ENCODE data around the gene SPAG16.

- TF ChIP-seq, protein P1, sequence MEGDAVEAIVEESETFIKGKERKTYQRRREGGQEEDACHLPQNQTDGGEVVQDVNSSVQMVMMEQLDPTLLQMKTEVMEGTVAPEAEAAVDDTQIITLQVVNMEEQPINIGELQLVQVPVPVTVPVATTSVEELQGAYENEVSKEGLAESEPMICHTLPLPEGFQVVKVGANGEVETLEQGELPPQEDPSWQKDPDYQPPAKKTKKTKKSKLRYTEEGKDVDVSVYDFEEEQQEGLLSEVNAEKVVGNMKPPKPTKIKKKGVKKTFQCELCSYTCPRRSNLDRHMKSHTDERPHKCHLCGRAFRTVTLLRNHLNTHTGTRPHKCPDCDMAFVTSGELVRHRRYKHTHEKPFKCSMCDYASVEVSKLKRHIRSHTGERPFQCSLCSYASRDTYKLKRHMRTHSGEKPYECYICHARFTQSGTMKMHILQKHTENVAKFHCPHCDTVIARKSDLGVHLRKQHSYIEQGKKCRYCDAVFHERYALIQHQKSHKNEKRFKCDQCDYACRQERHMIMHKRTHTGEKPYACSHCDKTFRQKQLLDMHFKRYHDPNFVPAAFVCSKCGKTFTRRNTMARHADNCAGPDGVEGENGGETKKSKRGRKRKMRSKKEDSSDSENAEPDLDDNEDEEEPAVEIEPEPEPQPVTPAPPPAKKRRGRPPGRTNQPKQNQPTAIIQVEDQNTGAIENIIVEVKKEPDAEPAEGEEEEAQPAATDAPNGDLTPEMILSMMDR (IDR thresholded peaks at IDR 0.05), result no peak
- TF ChIP-seq POLR2A (IDR thresholded peaks at IDR 0.05), result no peak
These were observed 993.6 kb downstream of the SPAG16 start for GRCh38 chr2:214277880-214278279.

Measured in testis (tissue), 2 donors.